ENCODE data around the gene ZMYM4. TPM values are rescaled to one million over a fixed set of nuclear protein-coding genes. Genes with fewer than 3 reads are reported as not detected.

ZMYM4 gene
- total RNA-seq, 1 donor from 2014 or later = 65.9 TPM

- Mint-ChIP-seq H3K27me3 (ENCODE audit: unreplicated experiment) (no peaks in the 10 kb centered on the region), H3K36me3 (ENCODE audit: unreplicated experiment) (peaks cover 15% of the 10 kb centered on the region), H3K4me3 (ENCODE audit: unreplicated experiment) (no peak overlapping the region), H3K4me1 (ENCODE audit: unreplicated experiment) (peaks cover 12% of the 10 kb centered on the region), H3K9me3 (ENCODE audit: unreplicated experiment) (no peaks in the 10 kb centered on the region), H3K27ac (ENCODE audit: unreplicated experiment) (no peak overlapping the region)
- peak; percentile 89 for DNase-seq (ENCODE audit: extremely low spot score, unreplicated experiment)
- peak; percentile 90 for TF ChIP-seq CTCF (IDR thresholded peaks at IDR 0.05)
These were observed 182.6 kb downstream of the ZMYM4 start for GRCh38 chr1:35451125-35451528.

GRCh38 chr1:35452106-35452774 lies 183.7 kb downstream of the ZMYM4 start:
- Mint-ChIP-seq H3K27ac (ENCODE audit: unreplicated experiment) (peak overlapping the region; percentile 3), H3K27me3 (ENCODE audit: unreplicated experiment) (no peaks in the 10 kb centered on the region)

GRCh38 chr1:35453031-35453430 lies 184.5 kb downstream of the ZMYM4 start:
- peaks cover 12% of the 10 kb centered on the region for H3K4me1 Mint-ChIP-seq (ENCODE audit: unreplicated experiment)
- no peak overlapping the region for H3K4me3 Mint-ChIP-seq (ENCODE audit: unreplicated experiment)
- H3K36me3 Mint-ChIP-seq (ENCODE audit: unreplicated experiment) = peaks cover 13% of the 10 kb centered on the region
- no peak overlapping the region for H3K27ac Mint-ChIP-seq (ENCODE audit: unreplicated experiment)
- TF ChIP-seq CTCF (IDR thresholded peaks at IDR 0.05) = no peak
- no peaks in the 10 kb centered on the region for H3K9me3 Mint-ChIP-seq (ENCODE audit: unreplicated experiment)
- H3K27me3 Mint-ChIP-seq (ENCODE audit: unreplicated experiment) = no peaks in the 10 kb centered on the region
- no peak for DNase-seq (ENCODE audit: extremely low spot score, unreplicated experiment)

More at GRCh38 chr1:35452106-35452774, 183.7 kb downstream of the ZMYM4 start:
- H3K36me3 Mint-ChIP-seq (ENCODE audit: unreplicated experiment) = peaks cover 16% of the 10 kb centered on the region
- H3K4me1 Mint-ChIP-seq (ENCODE audit: unreplicated experiment) = peaks cover 12% of the 10 kb centered on the region
- TF ChIP-seq CTCF (IDR thresholded peaks at IDR 0.05) = no peak
- H3K4me3 Mint-ChIP-seq (ENCODE audit: unreplicated experiment) = no peak overlapping the region
- H3K9me3 Mint-ChIP-seq (ENCODE audit: unreplicated experiment) = no peaks in the 10 kb centered on the region
- no peak for DNase-seq (ENCODE audit: extremely low spot score, unreplicated experiment)

- TF ChIP-seq CTCF (IDR thresholded peaks at IDR 0.05) = no peak
- H3K27me3 Mint-ChIP-seq (ENCODE audit: unreplicated experiment) = no peaks in the 10 kb centered on the region
- no peak overlapping the region for H3K4me3 Mint-ChIP-seq (ENCODE audit: unreplicated experiment)
- no peak for DNase-seq (ENCODE audit: extremely low spot score, unreplicated experiment)
- H3K4me1 Mint-ChIP-seq (ENCODE audit: unreplicated experiment) = peaks cover 12% of the 10 kb centered on the region
- no peak overlapping the region for H3K27ac Mint-ChIP-seq (ENCODE audit: unreplicated experiment)
- H3K9me3 Mint-ChIP-seq (ENCODE audit: unreplicated experiment) = no peaks in the 10 kb centered on the region
- H3K36me3 Mint-ChIP-seq (ENCODE audit: unreplicated experiment) = peaks cover 12% of the 10 kb centered on the region
These were observed 185.7 kb downstream of the ZMYM4 start for GRCh38 chr1:35454176-35454575.

GRCh38 chr1:35454616-35455015 lies 186.1 kb downstream of the ZMYM4 start:
- no peak for TF ChIP-seq CTCF (IDR thresholded peaks at IDR 0.05)

More at GRCh38 chr1:35454616-35455015, 186.1 kb downstream of the ZMYM4 start:
- DNase-seq (ENCODE audit: extremely low spot score, unreplicated experiment) = no peak
- no peaks in the 10 kb centered on the region for H3K27me3 Mint-ChIP-seq (ENCODE audit: unreplicated experiment)
- H3K9me3 Mint-ChIP-seq (ENCODE audit: unreplicated experiment) = no peaks in the 10 kb centered on the region
- no peak overlapping the region for H3K4me3 Mint-ChIP-seq (ENCODE audit: unreplicated experiment)
- peaks cover 12% of the 10 kb centered on the region for H3K4me1 Mint-ChIP-seq (ENCODE audit: unreplicated experiment)
- H3K36me3 Mint-ChIP-seq (ENCODE audit: unreplicated experiment) = peaks cover 12% of the 10 kb centered on the region
- H3K27ac Mint-ChIP-seq (ENCODE audit: unreplicated experiment) = peak overlapping the region; percentile 41
